Activated naive CD4-positive, alpha-beta T cell treated with anti-CD3 and anti-CD28 coated beads, Interleukin-2, amount 50 U/mL, for 72 hours (primary cell): ENCODE data around the gene PHLDB2. TPM values are rescaled to one million over a fixed set of nuclear protein-coding genes. Genes with fewer than 3 reads are reported as not detected.
A peak's percentile ranks its signal among the peaks of the same experiment; 100 is the strongest.

ENCODE experiments used
- ATAC-seq, 2 donors: fragments of 150-1000 bp; cut with Tn5 transposase; 2 replicates each; pipeline ENCODE4 v1.10.0; 2021; ENCODE audit warnings: mild to moderate bottlenecking in 2 of 2, moderate library complexity in 2 of 2
- DNase-seq, 2 donors: peaks; one replicate each; pipeline ENCODE4 v3.0.0; 2021 to 2022; ENCODE audit warnings: low spot score in 2 of 2
- H3K27ac Mint-ChIP-seq, 2 donors: one replicate each; pipeline ENCODE4 v1.8.0; 2022; ENCODE audit warnings: mild to moderate bottlenecking in 2 of 2, mixed read lengths in 2 of 2
- H3K36me3 Mint-ChIP-seq, 2 donors: one replicate each; pipeline ENCODE4 v1.8.0; 2022; ENCODE audit warnings: mixed read lengths in 2 of 2
- H3K9me3 Mint-ChIP-seq, 2 donors: one replicate each; pipeline ENCODE4 v1.8.0; 2022; ENCODE audit warnings: mixed read lengths in 2 of 2
- total RNA-seq, 2 donors: library from RNA; stranded (reverse); gene quantifications; one replicate each; pipeline ENCODE4 v1.2.3, GENCODE V29; 2022

Gene PHLDB2
- total RNA-seq, 2 donors from 2014 or later = 1.9 to 2.1 TPM

DNA sequence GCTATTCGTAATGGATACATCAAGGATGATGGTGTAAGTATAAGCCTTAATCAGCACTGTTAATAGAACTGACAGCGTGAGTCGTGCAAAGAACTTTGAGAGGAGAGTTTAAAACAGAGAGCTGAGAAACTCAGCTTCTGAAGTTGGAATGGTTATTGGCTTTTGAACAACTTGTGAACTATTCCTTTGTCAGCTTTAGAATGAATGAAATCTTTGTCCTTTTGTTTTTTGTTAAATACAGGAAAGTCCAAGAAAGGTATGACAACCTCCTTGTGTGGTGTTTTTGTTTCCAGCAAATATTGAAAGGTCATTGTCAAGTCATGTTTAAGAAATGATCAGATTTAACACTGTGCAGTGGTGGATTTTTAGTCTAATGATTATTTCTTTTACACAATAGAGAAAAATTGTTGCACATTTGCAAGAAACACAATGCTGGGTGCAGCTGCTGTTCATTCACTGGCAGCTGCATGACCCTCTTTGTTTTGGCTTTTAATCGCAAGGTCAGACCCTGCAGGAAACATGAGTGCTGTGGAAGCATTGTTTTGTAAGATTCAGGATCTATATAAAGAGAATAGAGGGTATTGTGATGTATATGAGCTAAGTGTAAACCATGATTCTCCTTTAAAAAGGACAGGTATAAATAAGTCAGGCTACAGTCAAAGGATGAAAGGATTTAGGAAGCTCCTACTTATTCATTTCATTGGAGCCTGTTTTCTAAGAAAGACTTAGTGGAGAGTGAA, 98.1 kb downstream of the PHLDB2 start:
- no peak for DNase-seq
- no peaks in the 10 kb centered on the region for H3K9me3 Mint-ChIP-seq
- no peak for ATAC-seq
- no peaks in the 10 kb centered on the region for H3K36me3 Mint-ChIP-seq
- H3K27ac Mint-ChIP-seq = no peak overlapping the region

DNA sequence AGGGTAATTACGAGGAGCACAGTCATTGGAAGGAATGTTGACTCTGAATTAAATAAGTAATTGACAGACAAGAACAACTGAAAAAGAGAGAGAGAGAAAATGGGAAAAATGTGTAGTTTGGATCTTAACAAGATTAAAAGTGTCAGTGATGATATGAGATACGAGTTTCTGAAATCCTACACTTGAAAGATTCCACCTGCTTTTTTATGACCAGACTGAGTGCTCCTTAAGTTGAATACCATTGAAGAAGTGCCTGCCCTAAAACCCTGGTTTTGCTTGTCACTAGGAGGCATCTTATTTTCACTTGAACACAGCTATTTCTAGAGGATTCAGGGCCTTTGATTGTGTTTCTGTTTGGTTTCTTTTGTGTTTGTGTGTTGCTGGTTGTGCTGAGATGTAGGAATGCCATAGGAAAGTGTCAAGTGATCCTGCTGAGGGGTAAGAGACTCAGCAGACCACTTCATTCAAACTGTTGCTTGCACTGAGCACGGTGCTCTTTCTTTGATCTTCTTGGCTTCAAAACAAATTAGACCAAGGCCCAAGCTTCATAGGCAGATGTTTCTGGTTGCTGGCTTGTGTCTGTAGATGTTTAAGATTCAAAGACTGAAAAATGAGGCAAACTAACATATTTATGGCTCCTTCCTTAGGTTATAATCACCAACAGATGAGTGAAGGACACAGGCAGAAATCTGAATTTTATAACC, 102.5 kb downstream of the PHLDB2 start:
- ATAC-seq (no peak), DNase-seq (no peak)
- H3K27ac Mint-ChIP-seq = no peak overlapping the region
- no peaks in the 10 kb centered on the region for H3K9me3 Mint-ChIP-seq
- no peaks in the 10 kb centered on the region for H3K36me3 Mint-ChIP-seq

DNA sequence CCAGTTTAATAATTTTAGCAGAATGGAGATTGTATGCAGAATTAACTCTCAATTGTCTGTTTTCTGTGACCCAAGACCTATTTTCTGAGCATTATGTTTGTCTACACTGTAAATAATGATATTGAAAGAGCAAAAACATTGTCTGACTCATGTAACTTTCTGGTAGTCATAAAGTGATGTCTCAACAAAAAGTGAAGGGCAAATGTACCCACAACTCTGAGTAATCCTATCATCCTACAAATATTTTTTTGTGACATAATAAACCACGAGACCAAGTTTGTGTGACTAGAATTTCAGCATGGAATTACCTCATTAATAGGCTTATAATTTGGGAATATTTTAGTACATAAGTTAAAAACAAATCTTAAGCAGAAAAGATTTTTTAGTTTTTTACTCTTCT, 104.4 kb downstream of the PHLDB2 start:
- no peaks in the 10 kb centered on the region for H3K36me3 Mint-ChIP-seq
- no peak overlapping the region for H3K27ac Mint-ChIP-seq
- H3K9me3 Mint-ChIP-seq = no peaks in the 10 kb centered on the region
- DNase-seq = no peak
- ATAC-seq = peak in 1 of 2 donors; percentile 71

DNA sequence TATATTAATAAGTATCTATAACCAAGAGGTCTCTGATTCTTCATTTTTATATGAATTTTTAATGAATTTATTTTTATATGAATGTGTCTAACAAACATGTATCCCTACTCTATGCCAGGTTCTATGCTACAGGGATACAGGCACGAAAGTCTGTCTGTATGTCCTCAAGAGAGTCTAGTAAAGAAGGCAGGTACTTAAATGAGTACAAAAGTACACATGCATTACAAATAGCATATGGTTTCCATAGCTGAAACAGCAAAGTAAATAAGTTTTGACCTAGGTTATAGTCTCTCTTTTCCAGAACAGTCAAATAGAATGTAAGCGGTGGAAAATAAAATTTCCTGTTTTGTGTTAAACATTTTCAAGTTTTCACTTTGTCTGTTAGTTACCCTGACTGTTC, 106.4 kb downstream of the PHLDB2 start:
- Mint-ChIP-seq H3K36me3 (no peaks in the 10 kb centered on the region), H3K27ac (no peak overlapping the region), H3K9me3 (no peaks in the 10 kb centered on the region)
- ATAC-seq (peak; percentile 11 to 87), DNase-seq (no peak)

DNA sequence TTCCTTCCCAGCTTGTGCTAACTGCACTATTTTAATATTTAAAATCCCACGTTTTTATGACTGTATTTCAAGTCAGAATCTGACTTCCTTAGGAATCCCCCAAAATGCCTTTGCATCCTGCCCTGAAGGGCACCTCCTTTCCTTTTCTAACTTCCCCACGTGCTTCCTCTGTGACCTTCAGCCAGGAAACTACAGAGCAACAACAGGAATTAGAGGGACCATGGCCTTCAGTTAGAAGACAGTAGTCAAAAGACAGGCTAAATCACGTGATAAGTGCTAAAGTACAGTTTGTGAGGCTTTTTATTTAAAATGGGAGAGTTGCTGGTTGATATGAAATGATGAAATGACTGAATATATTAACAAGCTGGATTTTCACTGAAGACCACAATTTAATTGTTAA, 108.0 kb downstream of the PHLDB2 start:
- no peaks in the 10 kb centered on the region for H3K36me3 Mint-ChIP-seq
- H3K27ac Mint-ChIP-seq = peak overlapping the region in 1 of 2 donors; percentile 33
- no peak for ATAC-seq
- H3K9me3 Mint-ChIP-seq = no peaks in the 10 kb centered on the region
- DNase-seq = no peak

DNA sequence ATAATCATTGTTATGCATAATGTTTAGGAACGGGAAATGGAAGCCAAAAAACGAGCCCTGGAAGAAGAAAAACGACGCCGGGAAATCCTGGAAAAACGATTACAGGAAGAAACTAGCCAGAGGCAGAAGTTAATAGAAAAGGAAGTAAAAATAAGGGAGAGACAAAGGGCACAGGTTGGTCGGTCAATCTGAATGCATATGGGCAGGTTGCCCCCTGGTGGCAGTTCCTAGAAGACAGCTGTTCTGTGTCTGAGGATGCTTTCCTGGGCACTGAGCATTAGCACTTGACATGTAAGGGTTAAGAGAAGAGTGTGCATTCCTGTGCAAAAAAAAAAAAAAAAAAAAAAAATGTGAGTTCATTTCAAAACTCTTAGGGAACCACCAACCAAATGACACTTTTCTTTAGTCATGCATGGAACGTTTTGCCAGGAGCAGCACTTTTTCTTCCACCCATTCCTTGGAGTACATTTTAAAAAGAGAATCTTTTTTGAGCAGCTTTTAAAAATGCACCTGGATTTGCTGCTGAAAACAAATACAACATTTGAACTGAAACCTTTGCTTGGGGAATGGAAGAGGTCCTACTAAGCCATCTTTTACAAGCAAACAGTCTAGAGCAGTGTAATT, 108.7 kb downstream of the PHLDB2 start:
- peak overlapping the region in 1 of 2 donors; percentile 33 for H3K27ac Mint-ChIP-seq

GRCh38 chr3:111968319-111969054, 109.4 kb downstream of the PHLDB2 start:
- H3K9me3 Mint-ChIP-seq = no peaks in the 10 kb centered on the region
- no peaks in the 10 kb centered on the region for H3K36me3 Mint-ChIP-seq
- DNase-seq (no peak), ATAC-seq (no peak)
- no peak overlapping the region for H3K27ac Mint-ChIP-seq

More for the DNA sequence above, 108.7 kb downstream of the PHLDB2 start:
- ATAC-seq (peak; percentile 58 to 95), DNase-seq (peak; percentile 69 to 87)
- H3K9me3 Mint-ChIP-seq = no peaks in the 10 kb centered on the region
- no peaks in the 10 kb centered on the region for H3K36me3 Mint-ChIP-seq

DNA sequence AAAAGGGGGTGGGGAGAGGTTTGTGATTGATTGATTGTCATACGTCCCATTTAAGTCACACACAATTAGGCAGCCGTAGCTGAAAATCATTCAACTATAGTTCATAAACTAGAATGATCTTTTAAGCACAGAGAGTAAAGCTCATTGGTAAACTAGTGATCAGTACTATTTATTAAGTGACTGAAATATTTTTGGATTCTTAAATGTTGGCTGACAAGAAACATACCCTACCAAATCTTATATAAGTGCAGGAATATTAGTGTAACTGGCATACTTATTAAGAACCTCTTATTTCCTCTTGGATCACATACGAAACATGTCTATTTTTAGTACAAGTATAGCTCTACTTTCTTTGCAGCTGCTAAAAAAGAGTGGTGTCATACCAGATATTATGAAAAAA, 111.3 kb downstream of the PHLDB2 start:
- H3K36me3 Mint-ChIP-seq = no peaks in the 10 kb centered on the region
- no peak for ATAC-seq
- no peak overlapping the region for H3K27ac Mint-ChIP-seq
- H3K9me3 Mint-ChIP-seq = no peaks in the 10 kb centered on the region
- no peak for DNase-seq

DNA sequence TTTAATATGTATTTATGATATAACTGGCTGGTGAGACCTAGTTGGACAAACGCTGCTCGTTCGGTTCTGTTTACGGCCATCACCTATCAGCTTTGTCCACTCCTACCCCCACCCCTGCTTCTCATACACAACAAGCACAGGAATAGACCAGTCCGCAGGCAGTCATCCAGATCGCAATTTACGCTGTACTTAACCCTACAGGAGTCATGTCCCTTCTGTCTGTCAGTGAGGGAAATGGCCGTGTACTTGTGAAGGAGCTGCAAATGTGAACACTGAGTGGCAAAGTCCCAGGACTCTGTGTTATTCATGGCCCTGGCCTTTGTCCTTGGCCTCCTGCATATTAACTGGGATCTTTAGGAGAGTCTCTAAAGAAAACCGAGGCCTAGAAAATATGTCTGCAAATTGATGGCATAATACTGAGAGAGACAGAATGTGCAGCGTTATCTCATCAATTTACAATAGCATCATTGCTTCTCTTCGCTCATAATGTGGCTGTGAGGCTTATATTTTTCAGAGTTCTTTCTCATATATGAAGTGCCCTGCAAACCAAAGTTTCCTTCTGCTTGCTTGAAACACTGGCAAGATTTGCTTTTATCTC, 112.6 kb downstream of the PHLDB2 start:
- Mint-ChIP-seq H3K36me3 (no peaks in the 10 kb centered on the region), H3K27ac (no peak overlapping the region), H3K9me3 (no peaks in the 10 kb centered on the region)
- no peak for DNase-seq
- ATAC-seq = no peak

- ATAC-seq = no peak
- no peaks in the 10 kb centered on the region for H3K9me3 Mint-ChIP-seq
- no peak for DNase-seq
- no peaks in the 10 kb centered on the region for H3K36me3 Mint-ChIP-seq
- H3K27ac Mint-ChIP-seq = no peak overlapping the region
Measured at GRCh38 chr3:111972891-111973290, 113.8 kb downstream of the PHLDB2 start.

DNA sequence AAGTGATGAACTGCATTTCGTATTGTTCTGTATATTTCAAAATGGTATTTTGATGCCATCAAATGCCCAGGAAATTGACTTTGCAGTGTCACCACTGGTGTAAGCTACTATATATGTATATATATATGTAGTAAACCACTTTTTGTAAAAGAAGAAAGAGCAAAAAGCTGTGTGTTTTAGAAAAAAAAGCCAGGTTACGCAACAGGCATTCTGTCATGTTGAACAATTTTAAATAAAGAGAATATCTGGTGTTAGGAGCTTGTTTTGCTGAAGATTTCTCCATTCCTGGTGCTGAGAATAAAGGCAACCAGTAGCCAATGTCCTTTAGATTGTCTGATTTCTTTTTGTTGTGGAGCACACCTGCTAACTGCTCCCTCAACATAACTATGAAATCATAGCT, 116.1 kb downstream of the PHLDB2 start:
- no peak for ATAC-seq
- H3K27ac Mint-ChIP-seq = no peak overlapping the region

DNA sequence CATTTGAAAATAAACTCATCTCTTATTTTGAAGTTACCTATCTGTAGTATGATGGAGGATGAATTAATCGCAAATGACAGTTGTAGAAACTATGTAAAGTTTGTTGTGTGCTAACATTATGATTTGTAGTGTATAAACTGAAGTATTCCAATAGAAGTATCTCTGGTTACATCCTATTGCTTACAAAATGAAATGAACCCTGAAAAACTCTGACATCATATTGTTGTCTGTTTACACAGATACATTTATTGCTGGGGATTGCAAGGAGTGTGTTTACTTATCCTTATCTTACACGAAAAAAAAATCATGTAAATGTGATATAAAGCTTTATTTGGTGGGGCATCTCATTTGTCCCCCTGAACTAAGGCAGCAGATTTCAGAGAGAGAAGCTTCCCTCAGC, 117.2 kb downstream of the PHLDB2 start:
- no peaks in the 10 kb centered on the region for H3K9me3 Mint-ChIP-seq

More for the DNA sequence above, 116.1 kb downstream of the PHLDB2 start:
- Mint-ChIP-seq H3K9me3 (no peaks in the 10 kb centered on the region), H3K36me3 (peaks cover 14 to 17% of the 10 kb centered on the region in 2 donors)
- DNase-seq = no peak

GRCh38 chr3:111978583-111979433, 119.7 kb downstream of the PHLDB2 start, which contains the start of gene ABHD10:
Gene ABHD10, plus strand, starts transcription at chr3:111979026. Its CDS starts 36 bp downstream, at chr3:111979062.
- ATAC-seq = peak; percentile 95 to 96
- Mint-ChIP-seq H3K36me3 (peaks cover 14 to 41% of the 10 kb centered on the region in 2 donors), H3K27ac (peak within 1 kb of the TSS; percentile 48 to 90), H3K9me3 (no peaks in the 10 kb centered on the region)
- peak; percentile 94 to 95 for DNase-seq

More for the DNA sequence above, 117.2 kb downstream of the PHLDB2 start:
- Mint-ChIP-seq H3K27ac (no peak overlapping the region), H3K36me3 (peaks cover 14 to 28% of the 10 kb centered on the region in 2 donors)
- DNase-seq (no peak), ATAC-seq (no peak)

DNA sequence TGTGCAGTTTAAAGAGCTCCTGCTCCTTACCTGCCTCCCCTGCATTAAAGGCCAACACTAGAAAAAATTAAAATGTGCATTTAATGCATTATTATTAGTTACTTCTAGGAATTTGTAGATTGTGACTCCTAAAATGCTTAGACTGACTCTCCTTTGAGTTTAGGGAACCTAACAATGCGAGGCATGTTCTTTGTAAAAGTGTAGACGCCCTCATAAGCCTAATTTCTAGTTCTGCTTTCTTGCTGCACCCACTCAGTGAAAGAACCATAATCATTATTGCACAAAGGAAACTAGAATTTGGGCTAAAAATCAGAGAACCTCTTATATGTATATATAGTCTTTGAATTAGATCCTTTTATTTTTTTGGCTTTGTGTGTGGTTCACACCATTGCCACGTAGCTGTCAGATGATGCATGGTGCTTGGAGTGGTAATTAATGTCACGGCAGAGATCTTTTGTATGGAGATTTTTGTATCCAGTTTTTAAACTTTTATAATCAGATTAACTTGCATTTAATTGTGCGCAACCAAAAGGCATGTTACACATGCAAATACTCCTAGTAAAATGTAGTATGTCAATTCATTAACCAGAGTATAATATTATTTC, 120.5 kb downstream of the PHLDB2 start:
- H3K27ac Mint-ChIP-seq = peak overlapping the region; percentile 48 to 90
- ATAC-seq = peak; percentile 19 to 37

More for the DNA sequence above, 120.5 kb downstream of the PHLDB2 start:
- no peak for DNase-seq
- H3K9me3 Mint-ChIP-seq = no peaks in the 10 kb centered on the region
- peaks cover 14 to 47% of the 10 kb centered on the region in 2 donors for H3K36me3 Mint-ChIP-seq
